Glutamatergic neuron (in vitro differentiated cells): ENCODE data around the gene NOP16. TPM values are rescaled to one million over a fixed set of nuclear protein-coding genes. Genes with fewer than 3 reads are reported as not detected.

Experiments used
- DNase-seq: peaks from one replicate; pipeline ENCODE4 v3.0.0; 2022
- H3K27ac Mint-ChIP-seq: one replicate; pipeline ENCODE4 v1.8.0; 2020; ENCODE audit warnings: mild to moderate bottlenecking, mixed read lengths, inconsistent platforms; ENCODE audit not compliant: unreplicated experiment
- H3K27me3 Mint-ChIP-seq: one replicate; pipeline ENCODE4 v1.8.0; 2020; ENCODE audit warnings: mild to moderate bottlenecking, moderate library complexity, mixed read lengths, inconsistent platforms; ENCODE audit not compliant: unreplicated experiment
- H3K36me3 Mint-ChIP-seq: one replicate; pipeline ENCODE4 v1.8.0; 2020; ENCODE audit warnings: mild to moderate bottlenecking, mixed read lengths, inconsistent platforms; ENCODE audit not compliant: unreplicated experiment
- H3K4me1 Mint-ChIP-seq: one replicate; pipeline ENCODE4 v1.8.0; 2020; ENCODE audit warnings: mild to moderate bottlenecking, low read depth, mixed read lengths, inconsistent platforms; ENCODE audit not compliant: unreplicated experiment
- H3K4me3 Mint-ChIP-seq: one replicate; pipeline ENCODE4 v1.8.0; 2020; ENCODE audit warnings: mild to moderate bottlenecking, mixed read lengths, inconsistent platforms; ENCODE audit not compliant: unreplicated experiment
- H3K9me3 Mint-ChIP-seq: one replicate; pipeline ENCODE4 v1.8.0; 2020; ENCODE audit warnings: mild to moderate bottlenecking, moderate library complexity, mixed read lengths, inconsistent platforms; ENCODE audit not compliant: unreplicated experiment
- CTCF ChIP-seq: fragments of 200-600 bp; sonication (generic); IDR thresholded peaks from one replicate; pipeline ENCODE4 v1.5.0; 2021; ENCODE audit not compliant: partially characterized antibody, unreplicated experiment
- total RNA-seq: library from RNA; stranded (reverse); fragmentation: NEBNext Ultra II Directional; extraction: Animal tissue kit (Norgen Biotek cat#: 25700); gene quantifications from one replicate; pipeline ENCODE4 v1.2.1, GENCODE V29; 2021; ENCODE audit not compliant: unreplicated experiment

Gene NOP16
- total RNA-seq, 1 donor from 2014 or later, result 18.6 TPM

GRCh38 chr5:176415240-176415951 is 27.0 kb upstream of the NOP16 start:
- H3K9me3 Mint-ChIP-seq, result peaks cover 13% of the 10 kb centered on the region
- TF ChIP-seq CTCF, result no peak
- H3K27me3 Mint-ChIP-seq, result peaks cover 2% of the 10 kb centered on the region
- no peak for DNase-seq
- peak overlapping the region; percentile 43 for H3K27ac Mint-ChIP-seq
- peak overlapping the region; percentile 85 for H3K4me3 Mint-ChIP-seq
- H3K4me1 Mint-ChIP-seq, result peaks cover 17% of the 10 kb centered on the region
- peaks cover 2% of the 10 kb centered on the region for H3K36me3 Mint-ChIP-seq

- DNase-seq, result no peak
- H3K36me3 Mint-ChIP-seq, result no peaks in the 10 kb centered on the region
- peaks cover 17% of the 10 kb centered on the region for H3K4me1 Mint-ChIP-seq
- H3K27ac Mint-ChIP-seq, result no peak overlapping the region
- no peak for TF ChIP-seq CTCF
- peak overlapping the region; percentile 85 for H3K4me3 Mint-ChIP-seq
- H3K27me3 Mint-ChIP-seq, result peaks cover 2% of the 10 kb centered on the region
- peaks cover 10% of the 10 kb centered on the region for H3K9me3 Mint-ChIP-seq
These were observed 26.3 kb upstream of the NOP16 start for GRCh38 chr5:176414704-176415103.

- Mint-ChIP-seq H3K27ac (no peak overlapping the region), H3K4me3 (peak overlapping the region; percentile 55), H3K36me3 (no peaks in the 10 kb centered on the region), H3K9me3 (peaks cover 10% of the 10 kb centered on the region), H3K27me3 (peaks cover 2% of the 10 kb centered on the region), H3K4me1 (peaks cover 17% of the 10 kb centered on the region)
- TF ChIP-seq CTCF, result no peak
- no peak for DNase-seq
These were observed 25.4 kb upstream of the NOP16 start for GRCh38 chr5:176413709-176414191.

GRCh38 chr5:176413255-176413565 is 24.8 kb upstream of the NOP16 start:
- Mint-ChIP-seq H3K4me1 (peaks cover 17% of the 10 kb centered on the region), H3K9me3 (peaks cover 10% of the 10 kb centered on the region), H3K4me3 (no peak overlapping the region), H3K27me3 (peaks cover 2% of the 10 kb centered on the region), H3K36me3 (no peaks in the 10 kb centered on the region), H3K27ac (peak overlapping the region; percentile 6)
- TF ChIP-seq CTCF, result no peak
- DNase-seq, result no peak

- Mint-ChIP-seq H3K4me1 (peaks cover 17% of the 10 kb centered on the region), H3K36me3 (no peaks in the 10 kb centered on the region), H3K27me3 (peaks cover 2% of the 10 kb centered on the region), H3K27ac (peak overlapping the region; percentile 68), H3K4me3 (no peak overlapping the region), H3K9me3 (peaks cover 10% of the 10 kb centered on the region)
- no peak for DNase-seq
- no peak for TF ChIP-seq CTCF
These were observed 24.3 kb upstream of the NOP16 start for GRCh38 chr5:176412517-176413254.
